ENCODE measurements around the gene GLYATL1B.
"Not testable (repeated sequence)": the region's sequence is repeated elsewhere in the genome, so short reads cannot be mapped to it uniquely, and the experiment has no call there.

GLYATL1B gene

DNA sequence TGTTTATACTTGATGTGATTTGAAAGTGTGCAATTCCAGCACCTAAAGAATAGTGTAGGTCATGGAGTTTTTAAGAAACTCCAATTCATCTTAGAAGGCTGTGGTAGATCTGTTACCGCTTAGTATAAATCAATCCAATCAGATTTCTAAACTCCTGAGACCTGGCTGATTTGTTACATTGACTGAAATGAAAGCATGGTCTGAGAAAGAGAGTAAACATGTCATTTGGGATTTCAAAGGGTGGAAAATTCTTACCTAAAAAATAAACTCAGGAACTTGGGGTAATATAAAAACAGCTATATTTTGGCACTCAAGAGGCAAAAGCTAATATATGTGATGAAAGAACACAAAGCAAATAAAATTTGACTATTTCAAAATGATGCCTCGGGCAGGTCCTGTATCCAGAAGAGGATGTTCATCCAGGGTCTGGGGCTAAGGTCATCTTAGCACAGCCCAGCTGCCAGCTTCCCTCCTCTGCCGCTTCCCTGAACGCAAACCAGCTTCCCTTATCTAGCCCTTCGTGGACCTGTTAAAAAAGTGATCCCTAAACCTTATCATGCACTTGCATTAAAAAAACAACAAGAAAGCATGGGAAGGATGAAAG lies 10.0 kb downstream of the GLYATL1B start:
- 100% methylated on average over 1 of the region's 5 CpGs for WGBS (ENCODE audit: insufficient coverage)
- H3K27ac ChIP-seq (ENCODE audit: insufficient read depth in 1 of 2, low read depth in 1 of 2, low read length in 2 of 2, poor library complexity in 1 of 2, severe bottlenecking in 2 of 2); H3K36me3 ChIP-seq (ENCODE audit: control insufficient read depth in 4 of 4, insufficient read depth in 4 of 4, low read length in 3 of 4); H3K4me3 ChIP-seq (ENCODE audit: control insufficient read depth in 1 of 7, extremely low read depth in 1 of 7, insufficient read depth in 4 of 7, low read depth in 2 of 7, low read length in 6 of 7); H3K9me3 ChIP-seq (ENCODE audit: control extremely low read depth in 1 of 5, control insufficient read depth in 4 of 5, insufficient read depth in 2 of 5, low read depth in 1 of 5, low read length in 4 of 5); DNase-seq; H3K4me1 ChIP-seq (ENCODE audit: control extremely low read depth in 1 of 4, control insufficient read depth in 4 of 4, insufficient read depth in 4 of 4, low read length in 3 of 4); POLR2A ChIA-PET; H3K27me3 ChIP-seq (replicated peaks in 2 of 5; ENCODE audit: control insufficient read depth in 4 of 5, insufficient read depth in 5 of 5, low read length in 4 of 5): not testable (repeated sequence)
- CTCF ChIA-PET, result interaction anchor here (0.8 to 3.2 kb wide), 5 partner anchors 30 to 62 kb away, joined by 3 to 26 read pairs (median 7); no protein-coding TSS in a partner anchor

DNA sequence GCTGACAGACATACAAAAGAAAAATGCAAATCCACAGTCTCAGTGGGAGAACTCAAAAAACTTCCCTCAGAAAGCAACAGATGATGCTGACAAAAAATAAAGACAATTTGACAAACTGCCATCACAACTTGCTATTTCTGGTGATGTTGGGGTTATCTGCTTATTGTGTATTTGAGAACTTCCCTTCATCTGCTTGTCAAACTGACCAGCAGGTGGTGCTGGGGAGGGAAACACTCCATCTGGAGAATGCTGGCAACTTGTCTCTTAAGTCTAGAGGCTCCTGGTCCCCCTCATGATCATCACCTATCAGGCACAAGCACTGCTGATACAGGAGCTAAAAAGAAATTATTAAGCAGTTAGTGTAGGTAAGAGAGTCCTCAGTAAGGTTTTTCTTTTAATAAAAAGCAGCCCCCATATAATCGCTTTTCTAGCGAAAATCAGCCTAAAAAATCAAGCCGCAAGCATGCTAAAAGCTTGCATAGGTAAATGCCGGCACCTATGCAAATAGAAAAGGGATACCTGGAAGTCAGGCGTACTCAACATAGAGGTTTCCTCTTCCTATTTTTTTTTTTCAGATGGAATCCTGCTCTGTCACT lies 11.1 kb downstream of the GLYATL1B start:
- peak; percentile 77 to 88 (median 84) for DNase-seq
- peaks cover 0 to 6% (median 4%) of the 10 kb centered on the region in 4 experiments for H3K4me1 ChIP-seq (ENCODE audit: control extremely low read depth in 1 of 4, control insufficient read depth in 4 of 4, insufficient read depth in 4 of 4, low read length in 3 of 4)
- H3K4me3 ChIP-seq (ENCODE audit: control insufficient read depth in 1 of 7, extremely low read depth in 1 of 7, insufficient read depth in 4 of 7, low read depth in 2 of 7, low read length in 6 of 7), result no peak overlapping the region
- WGBS (ENCODE audit: insufficient coverage), result 95% methylated on average over 5 of the region's 5 CpGs
- H3K27ac ChIP-seq (ENCODE audit: insufficient read depth in 1 of 2, low read depth in 1 of 2, low read length in 2 of 2, poor library complexity in 1 of 2, severe bottlenecking in 2 of 2), result no peak overlapping the region
- H3K9me3 ChIP-seq (ENCODE audit: control extremely low read depth in 1 of 5, control insufficient read depth in 4 of 5, insufficient read depth in 2 of 5, low read depth in 1 of 5, low read length in 4 of 5), result no peaks in the 10 kb centered on the region
- no peaks in the 10 kb centered on the region for H3K36me3 ChIP-seq (ENCODE audit: control insufficient read depth in 4 of 4, insufficient read depth in 4 of 4, low read length in 3 of 4)
- CTCF ChIA-PET, result interaction anchor here (0.6 to 3.2 kb wide), 12 partner anchors 9 to 108 kb away, joined by 3 to 26 read pairs (median 4); no protein-coding TSS in a partner anchor
- POLR2A ChIA-PET, result no interaction called here
- H3K27me3 ChIP-seq (replicated peaks in 2 of 5; ENCODE audit: control insufficient read depth in 4 of 5, insufficient read depth in 5 of 5, low read length in 4 of 5), result no peaks in the 10 kb centered on the region

DNA sequence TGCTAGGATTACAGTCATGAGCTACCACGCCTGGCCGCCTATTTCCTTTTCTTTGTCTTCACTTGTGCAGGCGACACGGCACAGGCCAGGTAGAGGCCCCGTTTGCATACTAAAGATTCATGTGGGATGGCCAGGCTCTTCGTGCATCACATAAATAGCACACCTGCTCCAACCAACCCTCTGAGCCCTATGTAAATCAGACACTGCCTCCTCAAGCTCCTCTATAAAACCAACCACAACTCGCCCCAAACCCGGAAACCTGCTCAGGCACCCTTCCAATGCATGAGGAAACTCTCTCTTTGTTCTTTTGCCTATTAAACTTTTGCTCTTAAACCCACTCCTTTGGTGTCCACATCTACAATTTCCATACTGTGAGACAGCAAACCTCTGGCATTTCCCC lies 11.8 kb downstream of the GLYATL1B start:
- H3K27me3 ChIP-seq (replicated peaks in 2 of 5; ENCODE audit: control insufficient read depth in 4 of 5, insufficient read depth in 5 of 5, low read length in 4 of 5); H3K4me3 ChIP-seq (ENCODE audit: control insufficient read depth in 1 of 7, extremely low read depth in 1 of 7, insufficient read depth in 4 of 7, low read depth in 2 of 7, low read length in 6 of 7); H3K4me1 ChIP-seq (ENCODE audit: control extremely low read depth in 1 of 4, control insufficient read depth in 4 of 4, insufficient read depth in 4 of 4, low read length in 3 of 4); H3K27ac ChIP-seq (ENCODE audit: insufficient read depth in 1 of 2, low read depth in 1 of 2, low read length in 2 of 2, poor library complexity in 1 of 2, severe bottlenecking in 2 of 2); POLR2A ChIA-PET; H3K36me3 ChIP-seq (ENCODE audit: control insufficient read depth in 4 of 4, insufficient read depth in 4 of 4, low read length in 3 of 4); DNase-seq; H3K9me3 ChIP-seq (ENCODE audit: control extremely low read depth in 1 of 5, control insufficient read depth in 4 of 5, insufficient read depth in 2 of 5, low read depth in 1 of 5, low read length in 4 of 5): not testable (repeated sequence)
- CTCF ChIA-PET, result interaction anchor here (0.7 to 3.2 kb wide), 10 partner anchors 8 to 107 kb away, joined by 3 to 26 read pairs (median 4); no protein-coding TSS in a partner anchor
- 82% methylated on average over 2 of the region's 8 CpGs for WGBS (ENCODE audit: insufficient coverage)

DNA sequence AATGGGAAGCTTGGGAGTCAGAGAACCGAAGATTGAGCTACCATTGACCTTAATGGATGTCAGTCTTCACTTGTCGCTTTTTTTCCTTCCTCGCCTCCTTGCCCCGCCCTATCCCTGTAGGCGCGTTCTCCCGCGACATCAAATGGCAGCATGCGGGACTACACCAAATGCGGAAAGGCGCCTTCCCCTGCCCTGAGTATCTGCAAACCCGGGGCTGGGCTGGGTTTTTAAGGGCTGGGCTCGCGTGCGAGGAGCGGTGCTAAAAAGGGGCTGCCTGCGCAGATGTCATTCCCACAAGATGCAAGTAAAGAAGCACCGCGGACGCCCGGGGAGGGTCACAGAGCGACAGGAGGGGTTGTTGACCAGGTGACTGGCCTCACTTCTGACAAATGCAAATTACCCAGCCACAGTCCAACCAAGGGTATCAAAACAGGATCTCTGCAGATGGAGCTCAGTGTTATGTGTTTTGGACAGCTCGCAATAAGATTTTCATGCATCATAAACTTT lies 16.2 kb downstream of the GLYATL1B start:
- POLR2A ChIA-PET, result no interaction called here
- Histone ChIP-seq H3K27me3 (replicated peaks in 2 of 5; ENCODE audit: control insufficient read depth in 4 of 5, insufficient read depth in 5 of 5, low read length in 4 of 5) (no peaks in the 10 kb centered on the region), H3K4me3 (ENCODE audit: control insufficient read depth in 1 of 7, extremely low read depth in 1 of 7, insufficient read depth in 4 of 7, low read depth in 2 of 7, low read length in 6 of 7) (peak overlapping the region; percentile 20 to 82 (median 73)), H3K27ac (ENCODE audit: insufficient read depth in 1 of 2, low read depth in 1 of 2, low read length in 2 of 2, poor library complexity in 1 of 2, severe bottlenecking in 2 of 2) (no peak overlapping the region), H3K4me1 (ENCODE audit: control extremely low read depth in 1 of 4, control insufficient read depth in 4 of 4, insufficient read depth in 4 of 4, low read length in 3 of 4) (peaks cover 3 to 19% (median 12%) of the 10 kb centered on the region in 4 experiments), H3K9me3 (ENCODE audit: control extremely low read depth in 1 of 5, control insufficient read depth in 4 of 5, insufficient read depth in 2 of 5, low read depth in 1 of 5, low read length in 4 of 5) (no peaks in the 10 kb centered on the region), H3K36me3 (ENCODE audit: control insufficient read depth in 4 of 4, insufficient read depth in 4 of 4, low read length in 3 of 4) (no peaks in the 10 kb centered on the region)
- WGBS (ENCODE audit: insufficient coverage), result 0% methylated on average over 22 of the region's 23 CpGs
- DNase-seq, result peak; percentile 88 to 90 (median 89)
- CTCF ChIA-PET, result interaction anchor here (1.4 to 2.4 kb wide), 3 partner anchors 33 to 46 kb away, joined by 3 to 12 read pairs (median 4); no protein-coding TSS in a partner anchor

DNA sequence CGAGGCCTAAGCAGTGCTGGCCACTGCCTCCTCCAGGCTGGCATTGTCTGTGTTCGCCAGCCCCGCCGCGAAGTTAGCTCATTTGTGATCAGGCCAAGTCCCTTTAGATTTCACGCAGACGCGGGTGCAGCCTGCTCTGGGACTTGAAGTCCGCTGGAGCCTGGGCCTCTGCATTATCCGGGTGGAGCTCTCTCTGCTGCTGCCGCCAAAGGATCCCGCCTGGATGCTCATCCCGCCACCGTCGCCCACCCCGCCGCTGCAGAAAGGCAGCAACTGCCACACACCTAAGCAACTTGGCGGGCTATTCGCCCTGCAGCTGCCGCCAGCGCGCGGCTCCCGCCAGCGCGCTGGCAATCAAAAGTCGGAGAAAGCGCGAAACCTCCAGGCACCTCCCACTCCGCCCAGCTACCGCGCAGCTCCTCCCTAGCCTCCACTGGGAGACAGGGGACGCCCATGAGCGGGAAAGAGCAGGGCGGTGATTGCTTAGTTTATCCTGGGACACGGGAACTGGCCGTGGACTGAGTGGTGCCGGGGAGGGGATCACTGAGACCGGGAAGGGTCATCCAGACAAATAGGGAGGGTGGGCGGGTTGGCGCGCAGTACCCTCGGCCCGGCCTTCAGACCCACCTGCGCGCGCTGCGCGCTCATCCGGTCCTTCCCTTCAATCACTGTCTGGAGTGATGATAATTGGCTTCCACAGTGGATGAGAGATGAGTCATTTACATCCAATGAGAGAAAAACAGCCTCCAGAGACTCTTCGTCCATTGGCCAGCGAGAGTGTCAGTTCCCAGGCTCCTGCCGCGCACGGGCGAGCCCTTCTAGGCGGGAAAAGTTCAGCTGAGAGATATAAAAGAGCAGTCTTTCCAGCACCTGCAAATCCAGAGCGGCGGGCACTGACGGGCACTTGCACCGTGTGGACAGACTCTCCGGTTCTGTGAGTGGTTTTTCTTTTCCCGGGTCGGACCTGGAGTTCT lies 20.5 kb downstream of the GLYATL1B start, which contains the start of gene FAM111B:
FAM111B (plus strand) TSS at position 875 of the 974 bp plus-strand sequence. CDS start 2,389 bp downstream, outside the sequence.
- Histone ChIP-seq H3K4me3 (ENCODE audit: control insufficient read depth in 1 of 7, extremely low read depth in 1 of 7, insufficient read depth in 4 of 7, low read depth in 2 of 7, low read length in 6 of 7) (peak within 1 kb of the TSS; percentile 40 to 90 (median 70)), H3K27ac (ENCODE audit: insufficient read depth in 1 of 2, low read depth in 1 of 2, low read length in 2 of 2, poor library complexity in 1 of 2, severe bottlenecking in 2 of 2) (no peak within 1 kb of the TSS), H3K27me3 (replicated peaks in 2 of 5; ENCODE audit: control insufficient read depth in 4 of 5, insufficient read depth in 5 of 5, low read length in 4 of 5) (no peaks in the 10 kb centered on the region), H3K36me3 (ENCODE audit: control insufficient read depth in 4 of 4, insufficient read depth in 4 of 4, low read length in 3 of 4) (peaks cover 0 to 2% (median 0%) of the 10 kb centered on the region in 4 experiments), H3K9me3 (ENCODE audit: control extremely low read depth in 1 of 5, control insufficient read depth in 4 of 5, insufficient read depth in 2 of 5, low read depth in 1 of 5, low read length in 4 of 5) (no peaks in the 10 kb centered on the region), H3K4me1 (ENCODE audit: control extremely low read depth in 1 of 4, control insufficient read depth in 4 of 4, insufficient read depth in 4 of 4, low read length in 3 of 4) (peaks cover under 1 to 22% (median 14%) of the 10 kb centered on the region in 4 experiments)
- 1% methylated on average over 56 of the region's 64 CpGs for WGBS (ENCODE audit: insufficient coverage)
- DNase-seq, result peak; percentile 61 to 91 (median 90)
- POLR2A ChIA-PET, result no interaction called here
- CTCF ChIA-PET, result interaction anchor here (0.8 to 6.1 kb wide), 5 partner anchors 9 to 148 kb away, joined by 3 to 44 read pairs (median 5); no protein-coding TSS in a partner anchor

DNA sequence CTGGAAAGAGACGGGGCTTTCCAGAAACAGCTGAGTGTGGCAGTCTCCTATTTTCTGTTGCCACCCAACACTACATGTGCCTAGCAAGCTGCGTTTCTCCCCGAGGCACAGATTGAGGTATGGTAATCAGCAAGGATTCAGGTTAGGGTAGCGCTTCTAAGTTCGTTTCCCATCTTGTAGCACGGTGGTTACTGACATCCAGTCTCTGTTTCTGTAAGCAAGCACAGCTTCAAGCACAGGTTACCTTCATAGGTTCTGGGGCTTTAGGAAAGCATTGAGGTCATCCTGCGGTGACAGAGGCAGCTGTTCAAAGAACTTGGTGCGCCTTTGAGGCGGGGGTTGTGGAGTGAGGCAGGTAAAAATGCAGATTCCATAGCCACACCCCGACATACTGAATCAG lies 21.6 kb downstream of the GLYATL1B start:
- H3K27me3 ChIP-seq (replicated peaks in 2 of 5; ENCODE audit: control insufficient read depth in 4 of 5, insufficient read depth in 5 of 5, low read length in 4 of 5); H3K9me3 ChIP-seq (ENCODE audit: control extremely low read depth in 1 of 5, control insufficient read depth in 4 of 5, insufficient read depth in 2 of 5, low read depth in 1 of 5, low read length in 4 of 5); H3K27ac ChIP-seq (ENCODE audit: insufficient read depth in 1 of 2, low read depth in 1 of 2, low read length in 2 of 2, poor library complexity in 1 of 2, severe bottlenecking in 2 of 2); POLR2A ChIA-PET; DNase-seq; H3K36me3 ChIP-seq (ENCODE audit: control insufficient read depth in 4 of 4, insufficient read depth in 4 of 4, low read length in 3 of 4): not testable (repeated sequence)
- CTCF ChIA-PET, result interaction anchor here (1.1 to 6.1 kb wide), 3 partner anchors 11 to 29 kb away, joined by 3 to 44 read pairs (median 3); no protein-coding TSS in a partner anchor
- peak overlapping the region in 5 of 7 experiments; percentile 69 to 90 (median 70) for H3K4me3 ChIP-seq (ENCODE audit: control insufficient read depth in 1 of 7, extremely low read depth in 1 of 7, insufficient read depth in 4 of 7, low read depth in 2 of 7, low read length in 6 of 7)
- peaks cover 0 to 17% (median 11%) of the 10 kb centered on the region in 4 experiments for H3K4me1 ChIP-seq (ENCODE audit: control extremely low read depth in 1 of 4, control insufficient read depth in 4 of 4, insufficient read depth in 4 of 4, low read length in 3 of 4)
- 37% methylated on average over 5 of the region's 10 CpGs for WGBS (ENCODE audit: insufficient coverage)

Data from common myeloid progenitor, CD34-positive (primary cell).